Right lobe of liver (tissue), 6 donors: Measurements from ENCODE around the gene BSPH1. TPM values are rescaled to one million over a fixed set of nuclear protein-coding genes. Genes with fewer than 3 reads are reported as not detected.
"Not testable (repeated sequence)": the region's sequence is repeated elsewhere in the genome, so short reads cannot be mapped to it uniquely, and the experiment has no call there.

Source experiments
- ATAC-seq, 4 donors: fragments of 200-7000 bp; cut with Tn5 transposase; one replicate each; pipeline ENCODE4 v1.9.1; 2020; ENCODE audit warnings: mild to moderate bottlenecking in 4 of 4, moderate library complexity in 4 of 4
- DNase-seq, 3 donors: peaks; one replicate each; pipeline ENCODE4 v3.0.0-alpha.2; 2020
- H3K27ac ChIP-seq, 3 donors: fragments of 200-600 bp; one replicate each; pipeline ENCODE4 v1.8.0; 2022
- H3K27me3 ChIP-seq, 2 donors: fragments of 200-600 bp; one replicate each; pipeline ENCODE4 v1.8.0; 2022
- H3K36me3 ChIP-seq, 4 donors: fragments of 200-600 bp; sonication (generic) in 1 of 4; one replicate each; pipeline versions ENCODE4 v1.5.1 to v1.8.0; 2017 to 2022; ENCODE audit warnings: control low read depth in 1 of 4
- H3K4me1 ChIP-seq, 4 donors: fragments of 200-600 bp; sonication (generic) in 1 of 4; one replicate each; pipeline versions ENCODE4 v1.5.1 to v1.8.0; 2017 to 2022; ENCODE audit warnings: control low read depth in 1 of 4
- H3K4me3 ChIP-seq, 3 donors: fragments of 200-600 bp; one replicate each; pipeline ENCODE4 v1.8.0; 2022
- H3K9me3 ChIP-seq, 4 donors: fragments of 200-600 bp; sonication (generic) in 1 of 4; one replicate each; pipeline versions ENCODE4 v1.5.1 to v1.8.0; 2017 to 2022; ENCODE audit warnings: control low read depth in 1 of 4
- CTCF ChIP-seq, 4 donors: fragments of 200-600 bp in 3 of 4; fragments of 450-650 bp in 1 of 4; IDR thresholded peaks; one replicate each; pipeline versions ENCODE4 v1.5.1 to v1.8.0; 2016 to 2022; ENCODE audit warnings: antibody characterized with exemption in 4 of 4, mild to moderate bottlenecking in 2 of 4
- POLR2A ChIP-seq: fragments of 450-650 bp; IDR thresholded peaks from one replicate; pipeline ENCODE4 v1.6.1; 2017; ENCODE audit warnings: antibody characterized with exemption, mild to moderate bottlenecking
- WGBS: methylation state at CpG from one replicate; pipeline ENCODE4 v1.1.6; 2018; ENCODE audit warnings: low coverage, low lambda C conversion rate; ENCODE audit not compliant: insufficient coverage; ENCODE audit errors: missing lambda C conversion rate; 5-methylcytosine and 5-hydroxymethylcytosine counted together
- intact Hi-C, 2 donors: fragments of 100-400 bp; cut with DNase I; formaldehyde crosslinking; loops; one replicate each; pipeline versions ENCODE4 v1.11.2 to v1.14.1; 2022
- total RNA-seq, 6 experiments: library from RNA; depleted of rRNA in 2 of 6; stranded (reverse); fragments of >200 nt in 2 of 6; fragmentation: NEBNext Ultra II Directional in 3 of 6; extraction: Animal tissue kit (Norgen Biotek cat#: 25700) in 3 of 6; gene quantifications; one replicate each; pipeline versions ENCODE4 v1.1.0 to v1.2.4, GENCODE V29; 2016 to 2023
- donor health status: DM: no; HTN: yes; CAD: no.
- donor health status: DM: no; HTN: no; CAD: no.
- donor health status: DM: no; HTN: no; CAD: no.
- donor health status: DM: no; HTN: yes; CAD: no.
- donor health status: DM: no; HTN: yes; CAD: no.

The BSPH1 gene
- total RNA-seq, 6 experiments from 2014 or later = not detected

- H3K4me1 ChIP-seq = no peaks in the 10 kb centered on the region
- intact Hi-C loops = no loop called here
- no peak overlapping the region for H3K27ac ChIP-seq
- TF ChIP-seq POLR2A = no peak
- TF ChIP-seq CTCF (IDR thresholded peaks at IDR 0.05) = no peak
- ATAC-seq (no peak), DNase-seq (no peak)
- H3K9me3 ChIP-seq = no peaks in the 10 kb centered on the region
- WGBS = 53% methylated on average over 4 of the region's 6 CpGs
- no peak overlapping the region for H3K4me3 ChIP-seq
- H3K36me3 ChIP-seq = no peaks in the 10 kb centered on the region
- H3K27me3 ChIP-seq = no peaks in the 10 kb centered on the region
Measured at GRCh38 chr19:47973529-47973928, 18.4 kb downstream of the BSPH1 start.

- DNase-seq = peak in 1 of 3 donors; percentile 60
- H3K4me1 ChIP-seq, ATAC-seq, H3K27me3 ChIP-seq, H3K36me3 ChIP-seq, H3K9me3 ChIP-seq, H3K27ac ChIP-seq, intact Hi-C loops, H3K4me3 ChIP-seq: not testable (repeated sequence)
- WGBS = 67% methylated on average over 7 of the region's 11 CpGs
Measured at GRCh38 chr19:47955936-47956335, 36.0 kb downstream of the BSPH1 start.

GRCh38 chr19:47952132-47952531 lies 39.8 kb downstream of the BSPH1 start:
- H3K36me3 ChIP-seq, H3K27me3 ChIP-seq, H3K4me1 ChIP-seq, ATAC-seq, H3K27ac ChIP-seq, H3K9me3 ChIP-seq, intact Hi-C loops, DNase-seq, H3K4me3 ChIP-seq: not testable (repeated sequence)
- no CpG with 5 or more reads among the region's 21 CpGs for WGBS

- peak in 1 of 4 donors; percentile 12 for TF ChIP-seq CTCF (IDR thresholded peaks at IDR 0.05)
- 71% methylated on average over 23 of the region's 24 CpGs for WGBS
- ATAC-seq, H3K4me3 ChIP-seq, H3K27ac ChIP-seq, H3K27me3 ChIP-seq, H3K9me3 ChIP-seq, H3K36me3 ChIP-seq, H3K4me1 ChIP-seq, intact Hi-C loops: not testable (repeated sequence)
- DNase-seq = peak; percentile 24 to 62 (median 55)
Measured at GRCh38 chr19:47949852-47950521, 42.0 kb downstream of the BSPH1 start.

- H3K36me3 ChIP-seq, H3K4me1 ChIP-seq, H3K4me3 ChIP-seq, intact Hi-C loops, ATAC-seq, H3K9me3 ChIP-seq, H3K27me3 ChIP-seq, H3K27ac ChIP-seq: not testable (repeated sequence)
- DNase-seq = peak in 1 of 3 donors; percentile 16
- no CpG with 5 or more reads among the region's 20 CpGs for WGBS
Measured at GRCh38 chr19:47928581-47928980, 63.4 kb downstream of the BSPH1 start.

- H3K4me3 ChIP-seq, intact Hi-C loops, H3K36me3 ChIP-seq, H3K4me1 ChIP-seq, H3K27me3 ChIP-seq, DNase-seq, H3K9me3 ChIP-seq, H3K27ac ChIP-seq, ATAC-seq: not testable (repeated sequence)
- TF ChIP-seq CTCF (IDR thresholded peaks at IDR 0.05) = peak; percentile 11 to 50 (median 42)
- under 1% methylated on average over 13 of the region's 15 CpGs for whole genome bisulfite sequencing
Measured at GRCh38 chr19:47920107-47920506, 71.9 kb downstream of the BSPH1 start.

Other genes with a start within 250 kb of the BSPH1 start
- gene NOP53, start 246.6 kb downstream of the BSPH1 start, total RNA-seq = 100 to 1,000 TPM in 1 of 6 experiments, 10 to 100 TPM in 5; 73.6 to 105 (median 79.4) TPM
- gene SELENOW, start 213.5 kb downstream of the BSPH1 start, total RNA-seq = 100 to 1,000 TPM in 3 of 6 experiments, 10 to 100 TPM in 3; 46.4 to 141 (median 83.0) TPM
- gene TPRX1, start 187.6 kb downstream of the BSPH1 start, total RNA-seq = not detected
- gene CRX, start 170.2 kb downstream of the BSPH1 start, total RNA-seq = not detected
- gene TPRX2, start 132.9 kb downstream of the BSPH1 start, total RNA-seq = not detected
- gene SULT2A1, start 105.9 kb downstream of the BSPH1 start, total RNA-seq = 1,000 to 10,000 TPM in 1 of 6 experiments, 100 to 1,000 TPM in 5; 156 to 1,019 (median 382) TPM
- not detected for gene ELSPBP1, start 2.5 kb upstream of the BSPH1 start, total RNA-seq
- gene CABP5, start 51.9 kb upstream of the BSPH1 start, total RNA-seq = not detected
- gene PLA2G4C, start 118.6 kb upstream of the BSPH1 start, total RNA-seq = 10 to 100 TPM in 3 of 6 experiments, 1 to 10 TPM in 3; 3.8 to 29.7 (median 9.8) TPM
- gene LIG1, start 178.2 kb upstream of the BSPH1 start, total RNA-seq = 10 to 100 TPM in 2 of 6 experiments, 1 to 10 TPM in 4; 5.2 to 16.6 (median 7.7) TPM
- gene ZSWIM9, start 178.5 kb upstream of the BSPH1 start, total RNA-seq = 1 to 10 TPM; 1.5 to 2.5 (median 2.0) TPM